Neuronal stem cell (in vitro differentiated cells): ENCODE data around the gene MATR3.

ENCODE experiments used
- DNase-seq: peaks from one replicate; pipeline ENCODE4 v3.0.0-alpha.2; 2013; ENCODE audit warnings: low spot score
- H2AFZ ChIP-seq: one replicate; pipeline ENCODE4 v1.6.1; 2013; ENCODE audit warnings: mild to moderate bottlenecking, low read length, inconsistent platforms
- H2AK5ac ChIP-seq: 2 replicates; pipeline ENCODE4 v1.6.1; 2013; ENCODE audit warnings: low read depth, mild to moderate bottlenecking, inconsistent platforms, low read length, moderate library complexity, mixed read lengths
- H2BK120ac ChIP-seq: 2 replicates; pipeline ENCODE4 v1.6.1; 2013; ENCODE audit warnings: low read depth, mild to moderate bottlenecking, inconsistent platforms, low read length, moderate library complexity, mixed read lengths
- H2BK12ac ChIP-seq: one replicate; pipeline ENCODE4 v1.6.1; 2013; ENCODE audit warnings: low read length, inconsistent platforms
- H2BK15ac ChIP-seq: 2 replicates; pipeline ENCODE4 v1.6.1; 2013; ENCODE audit warnings: mild to moderate bottlenecking, low read length, inconsistent platforms, mixed read lengths
- H2BK5ac ChIP-seq: one replicate; pipeline ENCODE4 v1.6.1; 2013; ENCODE audit warnings: inconsistent platforms, mild to moderate bottlenecking, low read length, moderate library complexity
- H3K14ac ChIP-seq: one replicate; pipeline ENCODE4 v1.6.1; 2013; ENCODE audit warnings: low read length, inconsistent platforms
- H3K18ac ChIP-seq: 2 replicates; pipeline ENCODE4 v1.6.1; 2013; ENCODE audit warnings: low read length, inconsistent platforms
- H3K23ac ChIP-seq: 2 replicates; pipeline ENCODE4 v1.6.1; 2013; ENCODE audit warnings: low read depth, mild to moderate bottlenecking, mixed read lengths, low read length, inconsistent platforms; ENCODE audit not compliant: poor library complexity
- H3K27ac ChIP-seq: replicated peaks from 3 replicates; pipeline ENCODE4 v1.5.1; 2013; ENCODE audit warnings: low read length, inconsistent platforms
- H3K27me3 ChIP-seq, 3 experiments: 2 replicates each; pipeline ENCODE4 v1.6.1; 2013; ENCODE audit warnings: low read length in 3 of 3, mild to moderate bottlenecking in 2 of 3, inconsistent platforms in 1 of 3, low read depth in 1 of 3, mixed read lengths in 1 of 3, moderate library complexity in 1 of 3; ENCODE audit not compliant: control insufficient read depth in 3 of 3, insufficient read depth in 3 of 3
- H3K36me3 ChIP-seq, 2 donors: replicated peaks in 1 of 2; 2 replicates each; pipeline ENCODE4 v1.6.1; 2013; ENCODE audit warnings: low read length in 2 of 2; ENCODE audit not compliant: control insufficient read depth in 2 of 2, insufficient read depth in 2 of 2
- H3K4ac ChIP-seq: 2 replicates; pipeline ENCODE4 v1.6.1; 2013; ENCODE audit warnings: inconsistent platforms, mild to moderate bottlenecking, low read length, moderate library complexity
- H3K4me1 ChIP-seq, 2 donors: 1 replicate in 1 of 2; 2 replicates in 1 of 2; pipeline ENCODE4 v1.6.1; 2013; ENCODE audit warnings: low read length in 2 of 2, low read depth in 1 of 2; ENCODE audit not compliant: control insufficient read depth in 2 of 2, insufficient read depth in 1 of 2
- H3K4me2 ChIP-seq: one replicate; pipeline ENCODE4 v1.6.1; 2013; ENCODE audit warnings: mild to moderate bottlenecking, low read length, inconsistent platforms; ENCODE audit not compliant: insufficient read depth, poor library complexity, severe bottlenecking
- H3K4me3 ChIP-seq, 2 donors: 2 replicates each; pipeline ENCODE4 v1.5.1; 2013; ENCODE audit warnings: low read length in 2 of 2, mild to moderate bottlenecking in 2 of 2, inconsistent platforms in 1 of 2, moderate library complexity in 1 of 2
- H3K79me1 ChIP-seq: one replicate; pipeline ENCODE4 v1.6.1; 2013; ENCODE audit warnings: low read depth, mild to moderate bottlenecking, inconsistent platforms, low read length, moderate library complexity
- H3K9ac ChIP-seq: one replicate; pipeline ENCODE4 v1.6.1; 2013; ENCODE audit warnings: mild to moderate bottlenecking, low read depth, low read length, inconsistent platforms; ENCODE audit not compliant: poor library complexity
- H3K9me3 ChIP-seq, 2 donors: replicated peaks in 1 of 2; 2 replicates each; pipeline versions ENCODE3 to v1.6.1; 2013; ENCODE audit warnings: low read length in 2 of 2, mild to moderate bottlenecking in 2 of 2, inconsistent platforms in 1 of 2, low read depth in 1 of 2, mixed read lengths in 1 of 2, moderate library complexity in 1 of 2; ENCODE audit not compliant: control insufficient read depth in 2 of 2, insufficient read depth in 1 of 2
- H4K8ac ChIP-seq: one replicate; pipeline ENCODE4 v1.6.1; 2013; ENCODE audit warnings: low read depth, mild to moderate bottlenecking, inconsistent platforms, low read length, moderate library complexity
- H4K91ac ChIP-seq: one replicate; pipeline ENCODE4 v1.6.1; 2013; ENCODE audit warnings: low read length, low read depth, mild to moderate bottlenecking, inconsistent platforms; ENCODE audit not compliant: poor library complexity
- WGBS, 2 donors: extraction: QIAGEN DNeasy Blood & Tissue Kit; methylation state at CpG; one replicate each; pipeline ENCODE4 v1.1.7; 2013; ENCODE audit warnings: missing lambda C conversion rate in 2 of 2, mixed read lengths in 1 of 2; ENCODE audit not compliant: insufficient read length in 2 of 2, insufficient replicate concordance in 1 of 2; ENCODE audit errors: extremely low coverage in 2 of 2; 5-methylcytosine and 5-hydroxymethylcytosine counted together

MATR3 gene

DNA sequence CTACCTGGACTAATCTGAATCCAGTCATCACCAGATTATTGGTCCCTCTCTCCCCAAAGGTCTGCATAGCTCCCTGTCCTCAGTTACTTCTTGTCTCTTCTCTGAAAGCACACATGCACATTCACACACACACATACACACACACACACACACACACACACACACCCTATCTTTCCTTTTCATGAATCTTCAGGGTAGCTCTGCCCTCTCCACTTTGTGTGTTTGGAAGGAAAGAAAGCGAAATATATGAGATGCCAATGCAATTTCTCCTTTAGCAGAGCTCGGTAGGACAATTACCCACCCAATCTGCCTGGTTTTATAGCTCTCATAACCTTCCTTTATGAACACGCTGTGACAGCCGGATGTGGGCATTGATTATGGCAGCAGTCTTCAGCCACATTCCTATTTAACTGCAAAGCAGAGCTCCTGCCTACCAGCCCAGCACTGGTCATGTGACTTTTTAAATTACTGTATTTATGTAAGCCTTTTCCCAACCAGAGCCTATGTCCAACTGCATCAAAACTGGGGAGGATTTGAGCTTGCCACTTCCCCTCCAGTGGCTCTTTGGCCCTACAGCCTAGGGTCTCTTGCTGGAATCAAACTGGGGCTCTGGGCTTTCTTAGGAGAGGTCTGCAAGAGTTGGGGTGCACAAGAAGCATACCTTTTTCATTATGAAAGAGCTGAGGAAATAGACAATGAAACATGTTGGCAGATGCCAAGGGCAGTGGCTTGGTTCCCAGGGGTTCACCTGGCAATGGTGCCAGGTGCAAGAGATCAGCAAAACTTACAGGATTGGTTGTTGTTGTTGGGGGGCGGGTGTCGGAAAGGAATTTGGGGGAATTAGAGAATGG lies 20.8 kb upstream of the MATR3 start:
- Histone ChIP-seq H3K4ac (no peak overlapping the region), H2AFZ (peak overlapping the region; percentile 93), H3K9me3 (no peaks in the 10 kb centered on the region), H3K36me3 (peaks cover 2 to 22% of the 10 kb centered on the region in 2 donors), H3K4me3 (peak overlapping the region in 1 of 2 donors; percentile 67), H2AK5ac (no peak overlapping the region), H3K79me1 (peaks cover 3% of the 10 kb centered on the region), H3K14ac (no peak overlapping the region), H3K4me2 (no peak overlapping the region), H3K23ac (no peak overlapping the region), H2BK15ac (no peak overlapping the region), H3K9ac (no peak overlapping the region), H3K4me1 (peaks cover 13 to 22% of the 10 kb centered on the region in 2 donors), H2BK12ac (no peak overlapping the region), H2BK5ac (no peak overlapping the region), H3K18ac (no peak overlapping the region), H4K8ac (no peak overlapping the region), H4K91ac (no peak overlapping the region), H2BK120ac (no peak overlapping the region), H3K27ac (no peak overlapping the region), H3K27me3 (no peaks in the 10 kb centered on the region)
- whole genome bisulfite sequencing, 2 donors: 100% methylated on average over 1 of the region's 6 CpGs; no CpG with 5 or more reads in 1 of the 2 donors
- DNase-seq: no peak

DNA sequence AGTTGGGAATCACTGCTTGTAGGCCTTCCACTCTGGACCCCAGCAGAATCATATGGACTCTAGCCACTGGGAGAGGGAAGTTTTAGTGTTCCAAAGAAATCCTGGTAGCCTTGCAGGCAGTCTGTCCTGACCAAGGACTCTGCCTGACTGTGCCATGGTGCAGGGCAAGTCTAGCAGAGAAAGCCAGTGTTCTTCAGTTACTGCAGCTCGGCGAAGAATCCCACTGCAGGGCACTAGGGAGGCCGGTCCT lies 20.3 kb upstream of the MATR3 start:
- H2BK5ac ChIP-seq: no peak overlapping the region
- H3K79me1 ChIP-seq: peaks cover 3% of the 10 kb centered on the region
- H3K9me3 ChIP-seq: no peaks in the 10 kb centered on the region
- H2BK15ac ChIP-seq: no peak overlapping the region
- no peak overlapping the region for H2BK120ac ChIP-seq
- no peak overlapping the region for H3K9ac ChIP-seq
- peaks cover 4 to 27% of the 10 kb centered on the region in 2 donors for H3K36me3 ChIP-seq
- no peak overlapping the region for H2AK5ac ChIP-seq
- peaks cover 13 to 22% of the 10 kb centered on the region in 2 donors for H3K4me1 ChIP-seq
- H3K4me3 ChIP-seq: peak overlapping the region; percentile 67 to 73
- no peak overlapping the region for H3K27ac ChIP-seq
- H3K27me3 ChIP-seq: no peaks in the 10 kb centered on the region
- H2AFZ ChIP-seq: peak overlapping the region; percentile 93
- no peak for DNase-seq
- H3K4me2 ChIP-seq: peak overlapping the region; percentile 89
- peak overlapping the region; percentile 96 for H3K18ac ChIP-seq
- H4K91ac ChIP-seq: no peak overlapping the region
- no CpG with 5 or more reads among the region's 3 CpGs for WGBS, 2 donors
- H3K14ac ChIP-seq: no peak overlapping the region
- H4K8ac ChIP-seq: no peak overlapping the region
- no peak overlapping the region for H3K23ac ChIP-seq
- H3K4ac ChIP-seq: peak overlapping the region; percentile 4
- no peak overlapping the region for H2BK12ac ChIP-seq

DNA sequence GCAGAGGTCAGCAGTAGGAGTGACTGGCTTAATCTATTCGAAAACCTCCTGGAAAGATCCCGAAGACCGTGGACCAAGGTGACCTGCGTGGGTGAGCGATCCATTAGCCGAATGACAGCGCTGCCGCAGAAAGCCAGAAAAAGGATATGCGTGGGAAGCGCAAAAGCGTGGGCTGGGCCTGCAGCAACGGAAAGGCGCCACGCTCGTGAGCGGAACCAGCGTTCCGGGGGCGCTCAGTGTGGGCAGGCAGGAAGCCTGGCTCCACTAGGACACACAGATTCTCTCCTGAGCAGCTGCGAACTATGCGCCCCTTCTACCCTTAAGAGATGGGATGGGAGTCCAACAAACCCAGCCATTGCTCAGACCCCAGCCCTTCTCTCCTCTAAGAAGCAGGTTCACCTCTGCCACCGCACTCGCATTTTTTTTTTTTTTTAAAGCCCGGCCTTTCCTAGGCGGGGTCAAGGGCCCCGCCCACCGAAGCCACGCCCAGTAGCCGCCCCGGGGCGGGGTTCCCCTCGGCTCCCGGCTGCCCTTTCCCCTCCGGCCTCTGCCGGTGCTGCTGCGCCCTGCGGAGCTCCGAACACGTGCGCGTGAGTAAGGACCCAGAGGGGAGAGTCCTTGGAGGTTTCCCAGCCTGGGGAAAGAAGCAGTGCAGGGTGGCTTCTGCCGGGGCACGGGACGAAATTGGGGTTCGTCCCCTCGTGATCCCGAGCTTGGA lies 19.8 kb upstream of the MATR3 start:
- Histone ChIP-seq H2BK120ac (no peak overlapping the region), H3K9ac (peak overlapping the region; percentile 91), H3K79me1 (peaks cover 3% of the 10 kb centered on the region), H2BK5ac (no peak overlapping the region), H3K4me3 (peak overlapping the region; percentile 67 to 80), H4K8ac (no peak overlapping the region), H3K27me3 (no peaks in the 10 kb centered on the region), H3K4ac (peak overlapping the region; percentile 4), H4K91ac (no peak overlapping the region), H3K27ac (peak overlapping the region; percentile 40), H3K4me2 (peak overlapping the region; percentile 89), H3K18ac (peak overlapping the region; percentile 96), H2AK5ac (no peak overlapping the region), H2BK15ac (peak overlapping the region; percentile 91), H3K36me3 (peaks cover 9 to 32% of the 10 kb centered on the region in 2 donors), H2BK12ac (peak overlapping the region; percentile 91), H2AFZ (peak overlapping the region; percentile 93), H3K4me1 (peaks cover 13 to 18% of the 10 kb centered on the region in 2 donors), H3K23ac (peak overlapping the region; percentile 83), H3K9me3 (no peaks in the 10 kb centered on the region), H3K14ac (no peak overlapping the region)
- WGBS, 2 donors: no CpG with 5 or more reads among the region's 47 CpGs
- peak; percentile 88 for DNase-seq

DNA sequence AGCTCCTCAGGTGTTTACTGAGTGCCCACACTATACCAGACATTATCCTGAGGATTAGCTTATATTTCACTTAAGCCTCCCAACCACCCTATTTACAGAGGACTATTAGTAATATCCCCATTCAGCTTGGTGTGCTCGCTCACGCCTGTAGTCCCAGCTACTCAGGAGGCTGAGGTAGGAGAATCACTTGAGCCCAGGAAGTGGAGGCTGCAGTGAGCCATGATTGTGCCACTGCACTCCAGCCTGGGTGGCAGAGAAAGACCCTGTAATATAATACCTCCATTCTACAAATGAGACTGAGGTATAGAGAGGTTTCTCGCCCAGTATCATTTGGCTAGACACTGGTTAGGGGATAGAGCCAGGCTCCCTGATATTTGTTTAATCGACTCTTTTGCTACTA lies 18.0 kb upstream of the MATR3 start:
- no peak overlapping the region for H3K4me2 ChIP-seq
- peaks cover 13 to 18% of the 10 kb centered on the region in 2 donors for H3K4me1 ChIP-seq
- no peak overlapping the region for H3K23ac ChIP-seq
- no peak overlapping the region for H2BK120ac ChIP-seq
- no peak overlapping the region for H3K9ac ChIP-seq
- no peak overlapping the region for H2BK12ac ChIP-seq
- no peak overlapping the region for H4K91ac ChIP-seq
- H2BK5ac ChIP-seq: no peak overlapping the region
- H3K36me3 ChIP-seq: peaks cover 11 to 45% of the 10 kb centered on the region in 2 donors
- no peak overlapping the region for H3K4me3 ChIP-seq
- H2AFZ ChIP-seq: no peak overlapping the region
- peaks cover 3% of the 10 kb centered on the region for H3K79me1 ChIP-seq
- H2BK15ac ChIP-seq: no peak overlapping the region
- H3K9me3 ChIP-seq: no peaks in the 10 kb centered on the region
- H2AK5ac ChIP-seq: no peak overlapping the region
- H3K4ac ChIP-seq: no peak overlapping the region
- no CpG with 5 or more reads among the region's 4 CpGs for WGBS, 2 donors
- DNase-seq: no peak
- H3K27me3 ChIP-seq: no peaks in the 10 kb centered on the region
- H4K8ac ChIP-seq: no peak overlapping the region
- H3K18ac ChIP-seq: no peak overlapping the region
- H3K14ac ChIP-seq: no peak overlapping the region
- no peak overlapping the region for H3K27ac ChIP-seq
